PC-3 (cell line): ENCODE data around the gene KCNQ2. TPM values are rescaled to one million over a fixed set of nuclear protein-coding genes. Genes with fewer than 3 reads are reported as not detected.

Source experiments
- ATAC-seq: fragments of 200-7000 bp; cut with Tn5 transposase; 2 replicates; pipeline ENCODE4 v1.9.1; 2020; ENCODE audit warnings: mild to moderate bottlenecking, moderate library complexity
- BruUV-seq: library from RNA; stranded (reverse); fragments of 400-500 nt; replicated peaks from 2 replicates; lab custom pipeline; 2021; lab: Mats Ljungman, UMichigan
- CTCF ChIA-PET: fragments of 300-600 bp; sonication (Branson Sonifier 250); formaldehyde crosslinking; loops from one replicate; lab custom pipeline; 2022; ENCODE audit warnings: antibody characterized with exemption; lab: Charles Lee
- POLR2A ChIA-PET: fragments of 300-600 bp; sonication (Branson Sonifier 250); formaldehyde crosslinking; loops from one replicate; lab custom pipeline; 2022; ENCODE audit warnings: antibody characterized with exemption; ENCODE audit not compliant: unreplicated experiment; lab: Charles Lee
- DNase-seq: peaks from one replicate; pipeline ENCODE4 v3.0.0-alpha.2; 2015
- H2AFZ ChIP-seq: fragments of 300-600 bp; sonication (generic); 2 replicates; pipeline ENCODE4 v1.6.0; 2016; ENCODE audit warnings: antibody characterized with exemption, low read length
- H3F3A ChIP-seq: fragments of 300-600 bp; sonication (generic); one replicate; pipeline ENCODE4 v1.6.0; 2017; ENCODE audit warnings: antibody characterized with exemption, low read length, control low read depth, mild to moderate bottlenecking; ENCODE audit not compliant: unreplicated experiment
- H3K27ac ChIP-seq: fragments of 300-600 bp; sonication (generic); 2 replicates; pipeline ENCODE4 v1.5.1; 2016; ENCODE audit warnings: mild to moderate bottlenecking, low read length
- H3K27me3 ChIP-seq: fragments of 300-600 bp; sonication (generic); 2 replicates; pipeline ENCODE4 v1.6.1; 2016; ENCODE audit warnings: low read length, mixed read lengths
- H3K36me3 ChIP-seq: fragments of 300-600 bp; sonication (generic); 2 replicates; pipeline ENCODE4 v1.6.1; 2016; ENCODE audit warnings: low read depth, mixed run types, low read length, mixed read lengths
- H3K4me1 ChIP-seq: fragments of 300-600 bp; sonication (generic); 2 replicates; pipeline ENCODE4 v1.5.1; 2016; ENCODE audit warnings: low read length; ENCODE audit not compliant: insufficient read depth
- H3K4me2 ChIP-seq: fragments of 300-600 bp; sonication (generic); 2 replicates; pipeline ENCODE4 v1.6.0; 2016; ENCODE audit warnings: low read length
- H3K4me3 ChIP-seq: fragments of 300-600 bp; sonication (generic); 2 replicates; pipeline ENCODE4 v1.5.1; 2016; ENCODE audit warnings: mild to moderate bottlenecking, low read length, mixed read lengths
- H3K79me2 ChIP-seq: fragments of 300-600 bp; sonication (generic); 2 replicates; pipeline ENCODE4 v1.6.1; 2017; ENCODE audit warnings: low read length, mixed read lengths
- H3K9ac ChIP-seq: fragments of 300-600 bp; sonication (generic); 2 replicates; pipeline ENCODE4 v1.6.0; 2016; ENCODE audit warnings: mild to moderate bottlenecking, low read length
- H3K9me2 ChIP-seq: fragments of 300-600 bp; sonication (generic); replicated peaks from 2 replicates; pipeline ENCODE4 v1.6.1; 2016; ENCODE audit warnings: mixed run types, low read length, mixed read lengths
- H3K9me3 ChIP-seq: fragments of 300-600 bp; sonication (generic); 2 replicates; pipeline ENCODE4 v1.6.1; 2016; ENCODE audit warnings: low read length, mixed read lengths
- H4K20me1 ChIP-seq: fragments of 300-600 bp; sonication (generic); 2 replicates; pipeline ENCODE4 v1.6.1; 2016; ENCODE audit warnings: low read length, mixed read lengths
- CTCF ChIP-seq: fragments of 300-600 bp; sonication (generic); conservative IDR thresholded peaks from 2 replicates; pipeline ENCODE4 v1.5.1; 2017; ENCODE audit warnings: antibody characterized with exemption, low read depth, mild to moderate bottlenecking, low read length
- EZH2 ChIP-seq: fragments of 300-600 bp; sonication (generic); IDR thresholded peaks from one replicate; pipeline ENCODE4 v1.6.1; 2017; ENCODE audit warnings: antibody characterized with exemption, mild to moderate bottlenecking, low read length; ENCODE audit not compliant: unreplicated experiment
- EZH2phosphoT487 ChIP-seq: fragments of 300-600 bp; sonication (generic); IDR thresholded peaks from 2 replicates; pipeline ENCODE4 v1.6.1; 2018; ENCODE audit warnings: mild to moderate bottlenecking, antibody characterized with exemption, low read length, borderline replicate concordance
- intact Hi-C: fragments of 100-400 bp; cut with micrococcal nuclease; formaldehyde crosslinking; loops from 2 replicates; pipeline ENCODE4 v1.9.0; 2023
- total RNA-seq: library from RNA; depleted of rRNA; stranded (reverse); fragments of >200 nt; gene quantifications from 2 replicates; pipeline ENCODE4 v1.2.3, GENCODE V29; 2014

Gene KCNQ2
- total RNA-seq, 1 experiment from 2014 or later: not detected

DNA sequence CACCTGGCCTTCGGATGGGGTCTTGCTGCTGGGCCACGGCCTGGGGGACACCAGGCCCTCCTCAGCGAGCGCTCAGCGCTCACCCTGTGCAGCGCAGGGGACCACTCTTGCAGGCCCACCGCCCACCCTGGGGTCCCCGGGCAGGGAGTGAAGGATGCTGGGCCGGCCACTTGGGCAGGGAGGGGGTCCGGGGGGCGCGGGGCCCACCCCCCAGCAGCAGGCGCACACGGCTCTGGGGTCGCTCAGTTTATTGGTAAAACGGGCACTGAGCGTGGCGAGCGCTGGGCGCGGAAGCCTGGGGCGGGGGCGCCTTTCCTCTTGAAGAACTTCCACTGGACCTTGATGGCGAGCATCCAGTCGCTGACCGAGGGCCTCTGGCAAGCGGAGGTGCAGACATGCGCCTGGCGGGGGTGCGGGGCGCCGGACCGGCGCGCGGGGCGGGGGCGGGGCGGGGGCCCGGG is 15.4 kb upstream of the KCNQ2 start:
- intact Hi-C loops: no loop called here
- Histone ChIP-seq H3K79me2 (no peaks in the 10 kb centered on the region), H3K9ac (no peak overlapping the region), H3K27me3 (no peaks in the 10 kb centered on the region), H3K36me3 (peaks cover 17% of the 10 kb centered on the region), H3K4me1 (no peaks in the 10 kb centered on the region), H3K27ac (no peak overlapping the region), H3K4me2 (no peak overlapping the region), H3K9me2 (no peaks in the 10 kb centered on the region), H4K20me1 (no peaks in the 10 kb centered on the region; the same call in 1 of the 2 replicates), H2AFZ (no peak overlapping the region), H3K4me3 (no peak overlapping the region), H3F3A (no peaks in the 10 kb centered on the region), H3K9me3 (no peaks in the 10 kb centered on the region)
- no peak for ATAC-seq
- BruUV-seq: no TSS peak
- POLR2A ChIA-PET: no interaction called here
- no peak for DNase-seq
- TF ChIP-seq CTCF: no peak
- no peak for TF ChIP-seq EZH2
- TF ChIP-seq EZH2phosphoT487: no peak
- CTCF ChIA-PET: no interaction called here

- DNase-seq: no peak
- POLR2A ChIA-PET: no interaction called here
- H3K27me3 ChIP-seq: no peaks in the 10 kb centered on the region
- no peak overlapping the region for H2AFZ ChIP-seq
- H3K4me2 ChIP-seq: no peak overlapping the region
- no peaks in the 10 kb centered on the region; the same call in 1 of the 2 replicates for H4K20me1 ChIP-seq
- CTCF ChIA-PET: no interaction called here
- H3F3A ChIP-seq: no peaks in the 10 kb centered on the region
- H3K9me2 ChIP-seq: no peaks in the 10 kb centered on the region
- no peak overlapping the region for H3K9ac ChIP-seq
- ATAC-seq: no peak; the same call in 1 of the 2 replicates
- no peak overlapping the region for H3K27ac ChIP-seq
- H3K4me3 ChIP-seq: no peak overlapping the region
- intact Hi-C loops: no loop called here
- peaks cover 11% of the 10 kb centered on the region for H3K36me3 ChIP-seq
- H3K4me1 ChIP-seq: no peaks in the 10 kb centered on the region
- no TSS peak for BruUV-seq
- no peak for TF ChIP-seq CTCF
- no peak for TF ChIP-seq EZH2phosphoT487
- no peak for TF ChIP-seq EZH2
- H3K9me3 ChIP-seq: no peaks in the 10 kb centered on the region
- H3K79me2 ChIP-seq: no peaks in the 10 kb centered on the region
These were observed 14.8 kb upstream of the KCNQ2 start for GRCh38 chr20:63487116-63487764.

GRCh38 chr20:63486300-63486855 is 13.9 kb upstream of the KCNQ2 start:
- DNase-seq (no peak), ATAC-seq (no peak)
- H4K20me1 ChIP-seq: no peaks in the 10 kb centered on the region; the same call in 1 of the 2 replicates
- POLR2A ChIA-PET: no interaction called here
- TF ChIP-seq CTCF: no peak
- TF ChIP-seq EZH2: no peak
- no peaks in the 10 kb centered on the region for H3K79me2 ChIP-seq
- peaks cover 5% of the 10 kb centered on the region for H3K36me3 ChIP-seq
- CTCF ChIA-PET: no interaction called here
- no peak overlapping the region for H3K27ac ChIP-seq
- no peaks in the 10 kb centered on the region for H3K27me3 ChIP-seq
- H3K4me2 ChIP-seq: no peak overlapping the region
- no peak overlapping the region for H3K4me3 ChIP-seq
- H3K4me1 ChIP-seq: no peaks in the 10 kb centered on the region
- no TSS peak for BruUV-seq
- H3K9me3 ChIP-seq: no peaks in the 10 kb centered on the region
- H2AFZ ChIP-seq: no peak overlapping the region
- no peaks in the 10 kb centered on the region for H3K9me2 ChIP-seq
- H3K9ac ChIP-seq: no peak overlapping the region
- H3F3A ChIP-seq: no peaks in the 10 kb centered on the region
- intact Hi-C loops: no loop called here
